A549 (cell line): ENCODE measurements around the gene CACNA1I. TPM values are rescaled to one million over a fixed set of nuclear protein-coding genes. Genes with fewer than 3 reads are reported as not detected.

Experiments used
- ATAC-seq, 2 experiments: fragments of 200-7000 bp in 1 of 2; fragments of >200 bp in 1 of 2; cut with Nextera tagmentation in 1 of 2; cut with Tn5 transposase in 1 of 2; 3 replicates each; pipeline versions ENCODE4 v1.8.0 to v1.9.1; 2018 to 2020; ENCODE audit warnings: mild to moderate bottlenecking in 1 of 2, moderate library complexity in 1 of 2
- CTCF ChIA-PET: fragments of 300-600 bp; sonication (Branson Sonifier 250); formaldehyde crosslinking; extraction: SDS; loops from one replicate; lab custom pipeline; 2021; ENCODE audit warnings: antibody characterized with exemption, inconsistent platforms; lab: Yijun Ruan, JAX
- POLR2A ChIA-PET: fragments of 350-600 bp; formaldehyde crosslinking; extraction: SDS; loops from one replicate; lab custom pipeline; 2021; ENCODE audit warnings: antibody characterized with exemption, inconsistent platforms; lab: Yijun Ruan, JAX
- DNase-seq, 2 experiments: peaks; one replicate each; pipeline versions ENCODE4 v3.0.0 to v3.0.0-alpha.2; 2011 to 2016; ENCODE audit warnings: low read depth in 1 of 2, low spot score in 1 of 2
- FAIRE-seq: peaks from 2 replicates; lab custom pipeline; 2011; peaks lifted over from hg19 to GRCh38; lab: Jason Lieb, UNC
- H3K27ac ChIP-seq, 2 experiments: fragments of >200 bp; sonication (Bioruptor Twin); formaldehyde crosslinking; 3 replicates each; pipeline ENCODE4 v1.5.1; 2016 to 2017
- H3K4me1 ChIP-seq: fragments of >200 bp; sonication (Bioruptor Twin); formaldehyde crosslinking; 3 replicates; pipeline ENCODE4 v1.6.1; 2016
- H3K4me2 ChIP-seq: fragments of >200 bp; sonication (Bioruptor Twin); formaldehyde crosslinking; 3 replicates; pipeline ENCODE4 v1.6.1; 2016
- H3K4me3 ChIP-seq: fragments of >200 bp; sonication (Bioruptor Twin); formaldehyde crosslinking; 3 replicates; pipeline ENCODE4 v1.5.1; 2016
- H3K9me3 ChIP-seq: fragments of >200 bp; sonication (Bioruptor Twin); formaldehyde crosslinking; 3 replicates; pipeline ENCODE4 v1.6.1; 2016
- CBX8 ChIP-seq: fragments of 200-600 bp; sonication (generic); IDR thresholded peaks from 2 replicates; pipeline ENCODE4 v1.6.1; 2016
- CEBPB ChIP-seq, 2 experiments: fragments of >200 bp in 1 of 2; sonication (Bioruptor Twin) in 1 of 2; formaldehyde crosslinking in 1 of 2; IDR thresholded peaks; 2 replicates each; pipeline ENCODE4 v1.6.1; 2012 to 2016
- E2F6 ChIP-seq: IDR thresholded peaks from 2 replicates; pipeline ENCODE4 v1.6.1; 2012; ENCODE audit warnings: low read depth, borderline replicate concordance
- ESRRA ChIP-seq: fragments of 150-350 bp; IDR thresholded peaks from 2 replicates; pipeline ENCODE4 v1.6.1; 2014; ENCODE audit warnings: mild to moderate bottlenecking, low read length, borderline replicate concordance
- FOSL2 ChIP-seq, 2 experiments: fragments of 450-650 bp in 1 of 2; fragments of >200 bp in 1 of 2; sonication (Bioruptor Twin) in 1 of 2; formaldehyde crosslinking; IDR thresholded peaks; 2 replicates each; pipeline versions ENCODE4 v1.5.0 to v1.6.1; 2016 to 2020; ENCODE audit warnings: mild to moderate bottlenecking in 1 of 2, moderate library complexity in 1 of 2
- GATA3 ChIP-seq: IDR thresholded peaks from 2 replicates; pipeline ENCODE4 v1.6.1; 2012; ENCODE audit warnings: borderline replicate concordance
- HES2 ChIP-seq: fragments of >200 bp; sonication (Bioruptor Twin); formaldehyde crosslinking; IDR thresholded peaks from 2 replicates; pipeline ENCODE4 v1.6.1; 2016
- HOXA7 ChIP-seq: fragments of 250-450 bp; sonication (Bioruptor Pico); IDR thresholded peaks from 2 replicates; pipeline ENCODE4 v1.5.0; 2020; ENCODE audit warnings: mild to moderate bottlenecking, moderate library complexity
- JUN ChIP-seq, 2 experiments: fragments of >200 bp; sonication (Bioruptor Twin); formaldehyde crosslinking; IDR thresholded peaks; 2 replicates in 1 of 2; 3 replicates in 1 of 2; pipeline ENCODE4 v1.6.1; 2016 to 2017
- JUNB ChIP-seq: fragments of >200 bp; sonication (Bioruptor Twin); formaldehyde crosslinking; IDR thresholded peaks from 2 replicates; pipeline ENCODE4 v1.6.1; 2016
- KDM1A ChIP-seq: fragments of 200-600 bp; sonication (generic); IDR thresholded peaks from 2 replicates; pipeline ENCODE4 v1.6.1; 2016; ENCODE audit warnings: low read depth, mild to moderate bottlenecking
- MAX ChIP-seq: IDR thresholded peaks from 2 replicates; pipeline ENCODE4 v1.6.1; 2012
- MAZ ChIP-seq: fragments of 150-350 bp; IDR thresholded peaks from 2 replicates; pipeline ENCODE4 v1.6.1; 2014; ENCODE audit warnings: antibody characterized with exemption, low read depth, low read length, borderline replicate concordance
- MYC ChIP-seq: IDR thresholded peaks from 2 replicates; pipeline ENCODE4 v1.6.1; 2012; ENCODE audit warnings: mild to moderate bottlenecking, inconsistent platforms, low read length, improper control_type of control experiment, borderline replicate concordance
- NR3C1 ChIP-seq: fragments of >200 bp; sonication (Bioruptor Twin); formaldehyde crosslinking; IDR thresholded peaks from 3 replicates; pipeline ENCODE4 v1.6.1; 2017
- POLR2A ChIP-seq: IDR thresholded peaks from 2 replicates; pipeline ENCODE4 v1.6.1; 2012; ENCODE audit warnings: mild to moderate bottlenecking, low read length
- RAD21 ChIP-seq, 2 experiments: fragments of >200 bp in 1 of 2; sonication (Bioruptor Twin) in 1 of 2; formaldehyde crosslinking in 1 of 2; IDR thresholded peaks in 1 of 2; conservative IDR thresholded peaks in 1 of 2; 2 replicates in 1 of 2; 3 replicates in 1 of 2; pipeline ENCODE4 v1.6.1; 2012 to 2018; ENCODE audit warnings: inconsistent platforms in 1 of 2
- RARB ChIP-seq: fragments of 250-450 bp; sonication (Bioruptor Pico); IDR thresholded peaks from 2 replicates; pipeline ENCODE4 v1.8.0; 2021; ENCODE audit warnings: mild to moderate bottlenecking, moderate library complexity
- REST ChIP-seq: fragments of 200-600 bp; sonication (generic); IDR thresholded peaks from 2 replicates; pipeline ENCODE4 v1.6.1; 2016; ENCODE audit warnings: antibody characterized with exemption, mild to moderate bottlenecking, moderate library complexity
- RFX5 ChIP-seq: fragments of 450-650 bp; IDR thresholded peaks from 2 replicates; pipeline ENCODE4 v1.7.1; 2014; ENCODE audit warnings: antibody characterized with exemption, mild to moderate bottlenecking, moderate library complexity
- RNF2 ChIP-seq: fragments of 200-600 bp; sonication (generic); IDR thresholded peaks from 2 replicates; pipeline ENCODE4 v1.6.1; 2016; ENCODE audit warnings: low read depth, mild to moderate bottlenecking, antibody characterized with exemption, moderate library complexity, borderline replicate concordance
- SREBF2 ChIP-seq: fragments of 450-650 bp; IDR thresholded peaks from 2 replicates; pipeline ENCODE4 v1.6.1; 2014; ENCODE audit warnings: mild to moderate bottlenecking, moderate library complexity
- TFCP2L1 ChIP-seq: fragments of 250-450 bp; sonication (Bioruptor Pico); IDR thresholded peaks from 2 replicates; pipeline ENCODE4 v1.5.0; 2021; ENCODE audit warnings: mild to moderate bottlenecking
- ZNF302 ChIP-seq: fragments of 250-450 bp; sonication (Bioruptor Pico); IDR thresholded peaks from 2 replicates; pipeline ENCODE4 v1.9.0; 2021; ENCODE audit warnings: inconsistent platforms, mild to moderate bottlenecking, moderate library complexity
- WGBS: methylation state at CpG from one replicate; pipeline ENCODE4 v1.1.6; 2017; ENCODE audit errors: missing lambda C conversion rate; 5-methylcytosine and 5-hydroxymethylcytosine counted together
- polyA plus RNA-seq, 4 experiments: library from polyadenylated mRNA; depleted of rRNA in 3 of 4; stranded (reverse); fragments of >200 nt; fragmentation: RNase III in 1 of 4; extraction: RNeasy Plus Mini Kit Qiagen cat#74134 plus additional on column Dnase treatment in 1 of 4; gene quantifications; 2 replicates in 3 of 4; 3 replicates in 1 of 4; pipeline ENCODE4 v1.2.3, GENCODE V29; 2011 to 2017

CACNA1I gene
- polyA plus RNA-seq, 2 of the 4 experiments (the other 2 are of a cell fraction) = 0.03 to 0.13 TPM

GRCh38 chr22:39589875-39590274 lies 19.3 kb downstream of the CACNA1I start:
- no peaks in the 10 kb centered on the region for H3K9me3 ChIP-seq
- H3K4me1 ChIP-seq = peaks cover 23% of the 10 kb centered on the region
- CTCF ChIA-PET = interaction anchor here (1.1 kb wide), 1 partner anchor 55 kb away, joined by 3 read pairs; no protein-coding TSS in a partner anchor
- H3K27ac ChIP-seq = peak overlapping the region in 1 of 2 experiments; percentile 55; a peak in 2 of 6 replicates
- no peak for TF ChIP-seq MYC
- TF ChIP-seq RNF2 = no peak
- TF ChIP-seq HES2 = no peak
- TF ChIP-seq HOXA7 = no peak
- TF ChIP-seq RFX5 = no peak
- no peak for TF ChIP-seq NR3C1
- TF ChIP-seq ESRRA = no peak
- TF ChIP-seq KDM1A = no peak
- TF ChIP-seq MAX = no peak
- TF ChIP-seq SREBF2 = no peak
- no peak for TF ChIP-seq TFCP2L1 (CRISPR knock-in tag)
- TF ChIP-seq RARB (CRISPR knock-in tag) = no peak
- no peak for TF ChIP-seq JUNB
- TF ChIP-seq REST = no peak
- no peak for TF ChIP-seq E2F6
- no peak for TF ChIP-seq POLR2A
- H3K4me3 ChIP-seq = no peak overlapping the region
- POLR2A ChIA-PET = no interaction called here
- ATAC-seq (no peak), FAIRE-seq (no peak), DNase-seq (no peak)
- no peak overlapping the region for H3K4me2 ChIP-seq
- WGBS = 92% methylated on average over 1 of the region's 11 CpGs

GRCh38 chr22:39592081-39593065 lies 21.8 kb downstream of the CACNA1I start:
- peak; percentile 91 for ATAC-seq
- peak; percentile 48 to 71 for DNase-seq
- TF ChIP-seq POLR2A (no peak), NR3C1 (no peak), JUNB (peak; percentile 44; the same call in 1 of the 2 replicates), GATA3 (0 out of 2 replicates have a peak, but pooled peaks have one; percentile 22), MAZ (no peak), MYC (no peak), CBX8 (no peak), E2F6 (no peak), CEBPB (IDR thresholded peaks at IDR 0.05) (peak in 1 of 2 experiments; percentile 36; a peak in 2 of 4 replicates), RAD21 (conservative IDR thresholded peaks at IDR 0.05 in 1 of 2, IDR thresholded peaks at IDR 0.05 in 1 of 2) (0 out of 5 replicates have a peak, but pooled peaks of 1 of the 2 experiments have one; percentile 17), MAX (peak; percentile 75; the same call in 1 of the 2 replicates), JUN (IDR thresholded peaks at IDR 0.05) (peak in 1 of 2 experiments; percentile 48; a peak in 1 of 5 replicates), FOSL2 (IDR thresholded peaks at IDR 0.05) (0 out of 2 replicates have a peak, but pooled peaks have one; percentile 12), FOSL2 (CRISPR knock-in tag; IDR thresholded peaks at IDR 0.05) (peak; percentile 59), ZNF302 (no peak)
- TF ChIP-seq, all 56 proteins: peak for 7
- Histone ChIP-seq H3K4me3 (no peak overlapping the region), H3K9me3 (no peaks in the 10 kb centered on the region), H3K4me1 (peaks cover 23% of the 10 kb centered on the region), H3K27ac (peak overlapping the region; percentile 67 to 85), H3K4me2 (peak overlapping the region; percentile 69)
- ChIA-PET POLR2A (interaction anchor here (0.8 kb wide), 1 partner anchor 16 kb away, joined by 3 read pairs; no protein-coding TSS in a partner anchor), CTCF (no interaction called here)
- no peak for FAIRE-seq
- WGBS = 49% methylated on average over 23 of the region's 32 CpGs
